Small intestine (tissue), 16 donors: ENCODE data around the gene P2RY10. TPM values are rescaled to one million over a fixed set of nuclear protein-coding genes. Genes with fewer than 3 reads are reported as not detected.

Experiments
- DNase-seq, 2 donors: peaks; one replicate each; pipeline versions ENCODE4 v3.0.0 to v3.0.0-alpha.2; 2013
- FAIRE-seq: peaks from 2 replicates; lab custom pipeline; 2012; peaks lifted over from hg19 to GRCh38; lab: Jason Lieb, UNC
- H3K27ac ChIP-seq, 3 donors: one replicate each; pipeline ENCODE4 v1.5.1; 2013; ENCODE audit warnings: low read length in 2 of 3, mild to moderate bottlenecking in 2 of 3, control low read depth in 1 of 3, inconsistent platforms in 1 of 3, low read depth in 1 of 3, moderate library complexity in 1 of 3
- H3K27me3 ChIP-seq, 3 donors: one replicate each; pipeline ENCODE4 v1.6.1; 2013; ENCODE audit warnings: low read length in 3 of 3, inconsistent platforms in 1 of 3; ENCODE audit not compliant: control insufficient read depth in 3 of 3, insufficient read depth in 3 of 3
- H3K36me3 ChIP-seq, 3 donors: one replicate each; pipeline ENCODE4 v1.6.1; 2013; ENCODE audit warnings: low read length in 3 of 3, inconsistent platforms in 1 of 3, low read depth in 1 of 3, mild to moderate bottlenecking in 1 of 3, moderate library complexity in 1 of 3; ENCODE audit not compliant: control insufficient read depth in 3 of 3, insufficient read depth in 2 of 3
- H3K4me1 ChIP-seq, 3 donors: one replicate each; pipeline ENCODE4 v1.6.1; 2013; ENCODE audit warnings: low read length in 2 of 3, inconsistent platforms in 1 of 3, low read depth in 1 of 3, mild to moderate bottlenecking in 1 of 3, moderate library complexity in 1 of 3; ENCODE audit not compliant: control insufficient read depth in 3 of 3, insufficient read depth in 2 of 3
- H3K4me3 ChIP-seq, 3 donors: one replicate each; pipeline ENCODE4 v1.5.1; 2013; ENCODE audit warnings: low read length in 3 of 3, control low read depth in 1 of 3, inconsistent platforms in 1 of 3, low read depth in 1 of 3, mild to moderate bottlenecking in 1 of 3, moderate library complexity in 1 of 3
- H3K9me3 ChIP-seq, 2 donors: one replicate each; pipeline ENCODE4 v1.6.1; 2013; ENCODE audit warnings: low read depth in 1 of 2, low read length in 1 of 2; ENCODE audit not compliant: control insufficient read depth in 2 of 2, insufficient read depth in 1 of 2
- WGBS, 3 donors: extraction: QIAGEN DNeasy Blood & Tissue Kit; methylation state at CpG; one replicate each; pipeline ENCODE4 v1.1.7; 2013; 5-methylcytosine and 5-hydroxymethylcytosine counted together
- long read RNA-seq, 10 donors: transcript quantifications; one replicate each; lab custom pipeline, GENCODE V29; 2026
- polyA plus RNA-seq, 4 donors: library from polyadenylated mRNA; stranded (reverse) in 3 of 4; unstranded in 1 of 4; fragments of 200-250 nt in 3 of 4; fragments of 120-200 nt in 1 of 4; gene quantifications; one replicate each; pipeline versions ENCODE4 v1.2.1 to v1.2.3, GENCODE V29; 2013
- donor health status: healthy with polysubstance abuse.
- donor health status: control.
- donor health status: control.
- donor health status: Bipolar disorder and iron deficiency.
- donor health status: healthy.

Gene P2RY10, protein sequence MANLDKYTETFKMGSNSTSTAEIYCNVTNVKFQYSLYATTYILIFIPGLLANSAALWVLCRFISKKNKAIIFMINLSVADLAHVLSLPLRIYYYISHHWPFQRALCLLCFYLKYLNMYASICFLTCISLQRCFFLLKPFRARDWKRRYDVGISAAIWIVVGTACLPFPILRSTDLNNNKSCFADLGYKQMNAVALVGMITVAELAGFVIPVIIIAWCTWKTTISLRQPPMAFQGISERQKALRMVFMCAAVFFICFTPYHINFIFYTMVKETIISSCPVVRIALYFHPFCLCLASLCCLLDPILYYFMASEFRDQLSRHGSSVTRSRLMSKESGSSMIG
- polyA plus RNA-seq = under 1 TPM in 2 of 4 donors, not detected in 2; 0.81 to 0.95 TPM
- long read RNA-seq, donor 1 = 0 reads
- long read RNA-seq, donor 2 = 0 reads
- long read RNA-seq, donor 3, partial matches to known transcripts = 0 of 1 reads
- long read RNA-seq, donor 3, other reads (novel, unspliced or antisense) = 0 of 1 reads
- long read RNA-seq, donor 4 = 0 reads
- long read RNA-seq, donor 5 = 0 reads
- long read RNA-seq, donor 6 = 0 reads
- long read RNA-seq, donor 7 = 0 reads
- long read RNA-seq, donor 8 = 0 reads
- long read RNA-seq, donor 9 = 0 reads
- long read RNA-seq, donor 10 = 0 reads

DNA sequence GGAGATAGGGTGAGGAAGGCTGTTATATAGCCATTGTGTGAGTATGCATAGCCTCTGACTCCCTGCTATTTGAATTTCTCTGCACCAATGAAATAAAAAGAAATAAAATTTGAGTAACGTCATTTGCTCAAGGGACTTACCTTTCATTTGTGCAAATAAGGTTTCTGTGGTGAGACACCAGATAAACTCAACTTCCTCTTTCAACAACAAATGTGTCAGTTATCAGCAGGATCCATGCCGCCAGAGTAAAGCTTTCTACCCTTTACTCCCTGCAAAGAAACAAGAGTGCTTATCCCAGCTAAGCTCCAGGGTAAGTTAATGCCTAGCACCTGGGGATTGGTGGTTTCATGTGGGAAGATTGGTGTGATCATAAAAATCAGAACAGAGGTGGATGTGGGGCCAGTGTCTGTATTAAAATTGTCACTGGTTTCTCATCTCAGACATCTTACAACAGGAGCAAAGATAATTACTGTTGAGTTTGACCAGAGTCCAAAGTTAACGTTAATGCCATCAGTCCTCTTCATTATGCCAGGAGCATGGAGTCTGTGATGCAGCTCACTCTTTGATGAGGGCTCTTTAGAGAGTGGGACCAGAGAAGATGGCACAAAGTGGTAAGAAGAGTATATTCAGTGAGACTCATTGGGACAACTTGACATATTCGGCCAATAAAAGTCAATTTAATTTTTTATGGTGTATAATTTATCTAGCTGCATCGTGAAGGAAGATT, at the start of gene P2RY10:
TSS of gene P2RY10 (plus strand) at position 206 of the 727 bp plus-strand sequence. CDS start 15,130 bp downstream, outside the sequence.
- H3K27ac ChIP-seq = peak within 1 kb of the TSS in 2 of 3 donors; percentile 29 to 88
- WGBS, 3 donors = 38 to 65% (median 48%) methylated on average over 5 of the region's 5 CpGs
- H3K36me3 ChIP-seq = no peaks in the 10 kb centered on the region
- no peaks in the 10 kb centered on the region for H3K27me3 ChIP-seq
- no peaks in the 10 kb centered on the region for H3K4me1 ChIP-seq
- FAIRE-seq (no peak), DNase-seq (peak in 1 of 2 donors; percentile 35)
- no peaks in the 10 kb centered on the region for H3K9me3 ChIP-seq
- peak within 1 kb of the TSS in 2 of 3 donors; percentile 29 to 46 for H3K4me3 ChIP-seq

DNA sequence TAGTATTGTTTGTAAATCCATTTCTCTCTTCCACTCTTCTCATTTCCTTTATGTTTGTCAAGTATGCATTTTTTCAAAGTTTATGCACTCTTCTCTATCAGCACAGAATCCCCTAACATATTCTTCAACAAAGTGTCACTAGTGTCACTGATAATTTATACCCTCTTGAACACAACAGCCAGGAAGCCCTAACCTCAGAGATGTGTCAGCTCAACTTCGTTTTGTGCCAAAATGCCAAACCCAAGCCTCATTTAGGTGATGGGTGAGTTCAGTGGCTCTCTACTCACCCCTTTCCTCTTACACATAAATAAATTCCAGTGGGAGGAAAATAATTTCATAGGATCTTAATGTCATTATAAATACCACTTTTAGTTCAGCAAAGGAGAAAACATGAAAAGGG, 22.4 kb upstream of the P2RY10 start:
- no peaks in the 10 kb centered on the region for H3K27me3 ChIP-seq
- no peak overlapping the region for H3K27ac ChIP-seq
- DNase-seq (no peak), FAIRE-seq (no peak)
- no peak overlapping the region for H3K4me3 ChIP-seq
- H3K4me1 ChIP-seq = no peaks in the 10 kb centered on the region
- H3K9me3 ChIP-seq = no peaks in the 10 kb centered on the region
- no peaks in the 10 kb centered on the region for H3K36me3 ChIP-seq
- 16 to 44% (median 33%) methylated on average over 1 of the region's 1 CpG for WGBS, 3 donors

DNA sequence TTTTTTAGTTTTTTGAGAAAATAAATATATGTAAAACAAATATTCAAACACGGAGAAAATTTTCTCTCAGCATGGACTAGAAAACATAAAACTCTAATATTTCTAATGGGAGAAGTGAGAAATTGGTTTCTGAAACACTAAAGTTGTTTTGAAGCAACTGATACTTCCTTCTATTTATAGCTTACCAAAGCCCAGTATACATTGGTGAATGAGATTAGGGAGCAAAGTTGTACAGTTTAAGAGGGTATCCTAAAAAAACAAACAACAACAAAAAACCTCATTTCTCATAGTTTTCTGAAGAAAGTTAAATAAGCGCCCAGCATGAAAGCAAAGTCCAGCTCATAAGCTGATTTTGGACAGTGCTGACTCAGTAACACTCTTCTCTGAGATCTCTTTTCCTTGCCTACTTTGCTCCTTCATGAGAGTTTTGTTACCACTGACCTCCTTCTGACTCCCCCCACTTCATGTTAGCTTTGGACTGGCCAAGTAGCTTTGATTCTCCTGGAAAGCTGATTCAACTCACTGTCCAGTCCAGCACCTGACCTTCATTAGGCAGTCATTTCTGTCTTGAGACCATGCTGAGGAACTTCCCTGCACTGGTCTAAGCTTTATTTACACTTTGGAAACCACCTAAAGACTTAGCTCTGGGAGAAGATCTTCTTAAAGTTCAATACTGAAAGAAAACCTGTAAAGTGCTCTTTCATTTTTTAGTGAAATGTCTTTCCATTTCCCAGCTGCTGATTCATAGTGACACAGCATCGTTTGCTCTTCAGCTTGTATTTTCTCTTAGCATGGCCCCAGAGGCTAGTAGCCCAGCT, 21.8 kb upstream of the P2RY10 start:
- Histone ChIP-seq H3K9me3 (no peaks in the 10 kb centered on the region), H3K27ac (peak overlapping the region in 1 of 3 donors; percentile 58), H3K4me1 (no peaks in the 10 kb centered on the region), H3K4me3 (no peak overlapping the region), H3K36me3 (no peaks in the 10 kb centered on the region), H3K27me3 (no peaks in the 10 kb centered on the region)
- FAIRE-seq = no peak
- DNase-seq = no peak
- WGBS, 3 donors = 48 to 63% (median 58%) methylated on average over 3 of the region's 3 CpGs

DNA sequence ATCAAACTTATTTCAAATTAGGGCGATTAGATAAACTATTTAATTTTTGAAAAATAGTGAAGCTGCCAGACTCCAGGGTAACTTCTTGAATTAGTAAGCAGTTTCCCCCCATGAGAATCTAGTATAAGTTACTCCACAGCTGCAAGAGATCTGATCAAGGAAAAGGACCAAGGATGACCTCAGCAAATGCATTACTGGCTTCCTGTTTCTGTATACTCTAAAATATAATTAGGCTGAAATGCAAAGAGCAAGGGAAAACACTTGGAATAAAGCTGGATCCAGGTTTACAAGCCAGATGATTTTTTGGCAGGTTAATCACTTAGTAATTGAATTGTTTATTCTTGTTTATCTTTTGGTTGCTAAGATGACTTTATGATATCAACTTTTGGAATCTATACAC, 13.4 kb upstream of the P2RY10 start:
- FAIRE-seq = no peak
- peaks cover 0 to 9% of the 10 kb centered on the region in 2 donors for H3K9me3 ChIP-seq
- H3K27me3 ChIP-seq = no peaks in the 10 kb centered on the region
- 56 to 61% (median 59%) methylated on average over 1 of the region's 1 CpG for WGBS, 3 donors
- peak in 1 of 2 donors; percentile 2 for DNase-seq
- no peaks in the 10 kb centered on the region for H3K4me1 ChIP-seq
- H3K4me3 ChIP-seq = no peak overlapping the region
- H3K36me3 ChIP-seq = no peaks in the 10 kb centered on the region
- H3K27ac ChIP-seq = no peak overlapping the region

DNA sequence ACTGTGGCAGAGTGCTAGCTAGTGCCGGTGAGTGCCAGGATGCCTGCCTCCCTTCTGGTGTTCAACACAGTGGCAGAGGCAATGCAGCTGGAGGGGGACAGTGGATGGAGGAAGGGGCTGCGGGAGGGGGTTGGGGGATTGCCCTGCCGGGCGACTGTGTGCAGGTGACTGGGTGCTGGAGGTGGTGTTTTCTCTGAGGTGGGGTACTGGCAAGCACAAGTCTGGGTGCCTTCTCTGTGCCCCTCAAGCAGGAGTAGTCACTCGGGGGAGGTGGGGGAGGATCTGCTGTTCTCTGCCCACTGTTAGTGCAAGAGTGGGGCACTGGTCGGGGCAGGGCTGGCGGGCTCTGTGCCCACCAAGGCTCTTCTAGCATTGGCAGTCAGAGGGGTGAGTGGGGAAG, 10.3 kb upstream of the P2RY10 start:
- FAIRE-seq (no peak), DNase-seq (no peak)
- Histone ChIP-seq H3K27ac (no peak overlapping the region), H3K27me3 (no peaks in the 10 kb centered on the region), H3K9me3 (peaks cover 0 to 9% of the 10 kb centered on the region in 2 donors), H3K4me1 (no peaks in the 10 kb centered on the region), H3K4me3 (no peak overlapping the region), H3K36me3 (no peaks in the 10 kb centered on the region)
- WGBS, 3 donors = 84 to 100% (median 96%) methylated on average over 6 to 7 of the region's 7 CpGs

DNA sequence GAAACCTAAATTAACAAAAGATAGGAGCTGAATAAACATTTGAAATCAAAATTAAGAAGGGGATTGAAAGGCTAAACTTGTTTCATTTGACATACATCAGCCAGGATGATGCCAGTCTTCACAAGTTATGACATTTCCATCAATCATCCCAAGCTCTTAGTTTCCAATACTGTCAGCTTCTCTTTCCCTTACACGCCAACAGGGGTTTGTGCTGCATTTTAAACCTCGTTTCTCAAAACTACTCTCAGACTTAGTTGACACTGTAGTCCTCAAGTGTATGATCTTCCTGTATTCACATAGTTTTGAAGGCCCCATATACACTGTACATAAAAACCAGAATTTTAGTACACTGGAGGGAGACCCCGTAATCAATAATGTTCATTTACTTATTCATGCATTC, 840 bp upstream of the P2RY10 start:
- WGBS, 3 donors = 55 to 73% (median 64%) methylated on average over 3 of the region's 3 CpGs
- no peak overlapping the region for H3K27ac ChIP-seq
- FAIRE-seq = no peak
- DNase-seq = no peak
- no peaks in the 10 kb centered on the region for H3K27me3 ChIP-seq
- no peaks in the 10 kb centered on the region for H3K36me3 ChIP-seq
- no peak overlapping the region for H3K4me3 ChIP-seq
- no peaks in the 10 kb centered on the region for H3K4me1 ChIP-seq
- H3K9me3 ChIP-seq = no peaks in the 10 kb centered on the region

DNA sequence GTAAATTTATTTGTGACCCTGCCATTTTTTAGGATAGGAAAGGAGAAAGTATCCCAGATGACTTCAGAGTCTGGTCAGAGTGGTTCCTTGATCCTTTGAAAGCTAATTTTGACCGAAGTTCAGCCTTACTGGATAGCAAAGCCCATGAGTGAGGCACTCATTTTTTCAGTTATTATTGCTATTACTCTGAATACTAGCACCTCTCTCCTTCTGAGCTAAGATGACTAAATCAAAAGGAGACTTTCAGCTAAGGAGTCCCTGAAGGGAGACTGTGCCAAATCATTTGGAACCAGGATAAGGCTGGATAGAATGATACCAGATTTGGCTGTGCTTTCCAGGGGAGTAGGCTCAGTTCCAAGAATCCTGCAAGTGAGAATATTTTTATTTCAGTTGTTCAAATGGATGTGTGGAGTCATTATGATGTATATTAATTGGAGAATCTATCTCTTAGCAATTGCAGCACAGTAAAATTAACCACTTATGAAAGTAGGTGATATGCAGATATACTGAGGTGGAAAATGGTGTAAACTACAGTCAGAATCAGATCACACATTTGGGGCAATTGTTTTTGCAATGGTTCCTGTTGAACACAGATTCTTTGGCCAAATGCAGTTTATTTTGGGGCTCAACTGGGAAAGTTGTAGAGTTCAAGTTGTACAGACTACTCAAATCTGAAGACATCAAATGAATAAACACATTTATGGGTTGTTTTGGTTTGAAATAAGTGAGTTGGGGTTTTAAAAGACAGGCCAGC, 1.2 kb downstream of the P2RY10 start:
- Histone ChIP-seq H3K9me3 (no peaks in the 10 kb centered on the region), H3K27me3 (no peaks in the 10 kb centered on the region), H3K36me3 (no peaks in the 10 kb centered on the region), H3K4me3 (peak overlapping the region in 2 of 3 donors; percentile 13 to 30), H3K27ac (peak overlapping the region in 2 of 3 donors; percentile 29 to 31), H3K4me1 (no peaks in the 10 kb centered on the region)
- DNase-seq (no peak), FAIRE-seq (no peak)
- WGBS, 3 donors = 43 to 69% (median 52%) methylated on average over 1 of the region's 1 CpG
